ENCODE results near the gene ANXA10. TPM values are rescaled to one million over a fixed set of nuclear protein-coding genes. Genes with fewer than 3 reads are reported as not detected.

ANXA10 gene
- polyA plus RNA-seq, 1 donor (not counting 4 experiments of a cell fraction or from before 2014, with no cell fraction given), result not detected

GRCh38 chr4:168071304-168071703, 21.0 kb upstream of the ANXA10 start:
- H3K9me3 ChIP-seq (ENCODE audit: control insufficient read depth, low read depth, low read length), result no peaks in the 10 kb centered on the region
- no peaks in the 10 kb centered on the region for H3K9me1 ChIP-seq (ENCODE audit: control insufficient read depth, extremely low read depth, insufficient read depth, low read length)
- H3K9ac ChIP-seq (ENCODE audit: control insufficient read depth, extremely low read depth, insufficient read depth, low read length), result no peak overlapping the region
- dilution Hi-C loops (cut with MboI; ENCODE audit: extremely low pct_ligation_motif_present, low sequenced_read_pairs), result no loop called here
- FAIRE-seq (no peak), DNase-seq (ENCODE audit: low read depth, low spot score) (no peak)
- H3K27me3 ChIP-seq (ENCODE audit: control insufficient read depth, extremely low read depth, insufficient read depth, low read length), result no peaks in the 10 kb centered on the region
- no peak overlapping the region for H3K4me3 ChIP-seq (ENCODE audit: control insufficient read depth in 2 of 3, extremely low read depth in 1 of 3, insufficient read depth in 2 of 3, low read depth in 1 of 3, low read length in 3 of 3)
- H3K4me2 ChIP-seq (ENCODE audit: control insufficient read depth, extremely low read depth, insufficient read depth, low read depth, low read length), result no peak overlapping the region
- H3K79me2 ChIP-seq (ENCODE audit: control insufficient read depth, insufficient read depth, low read length), result no peaks in the 10 kb centered on the region
- H3K36me3 ChIP-seq (ENCODE audit: control insufficient read depth in 2 of 2, extremely low read depth in 1 of 2, insufficient read depth in 2 of 2, low read length in 2 of 2), result no peaks in the 10 kb centered on the region
- H3K27ac ChIP-seq (ENCODE audit: control insufficient read depth, insufficient read depth, low read length), result no peak overlapping the region
- H3K4me1 ChIP-seq (ENCODE audit: control insufficient read depth, extremely low read depth, insufficient read depth, low read length), result no peaks in the 10 kb centered on the region
- no peaks in the 10 kb centered on the region for H4K20me1 ChIP-seq (ENCODE audit: control insufficient read depth, extremely low read depth, insufficient read depth, low read length)
- no peak overlapping the region for H2AFZ ChIP-seq (ENCODE audit: control insufficient read depth, low read length)
- TF ChIP-seq, protein P1, sequence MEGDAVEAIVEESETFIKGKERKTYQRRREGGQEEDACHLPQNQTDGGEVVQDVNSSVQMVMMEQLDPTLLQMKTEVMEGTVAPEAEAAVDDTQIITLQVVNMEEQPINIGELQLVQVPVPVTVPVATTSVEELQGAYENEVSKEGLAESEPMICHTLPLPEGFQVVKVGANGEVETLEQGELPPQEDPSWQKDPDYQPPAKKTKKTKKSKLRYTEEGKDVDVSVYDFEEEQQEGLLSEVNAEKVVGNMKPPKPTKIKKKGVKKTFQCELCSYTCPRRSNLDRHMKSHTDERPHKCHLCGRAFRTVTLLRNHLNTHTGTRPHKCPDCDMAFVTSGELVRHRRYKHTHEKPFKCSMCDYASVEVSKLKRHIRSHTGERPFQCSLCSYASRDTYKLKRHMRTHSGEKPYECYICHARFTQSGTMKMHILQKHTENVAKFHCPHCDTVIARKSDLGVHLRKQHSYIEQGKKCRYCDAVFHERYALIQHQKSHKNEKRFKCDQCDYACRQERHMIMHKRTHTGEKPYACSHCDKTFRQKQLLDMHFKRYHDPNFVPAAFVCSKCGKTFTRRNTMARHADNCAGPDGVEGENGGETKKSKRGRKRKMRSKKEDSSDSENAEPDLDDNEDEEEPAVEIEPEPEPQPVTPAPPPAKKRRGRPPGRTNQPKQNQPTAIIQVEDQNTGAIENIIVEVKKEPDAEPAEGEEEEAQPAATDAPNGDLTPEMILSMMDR (optimal IDR thresholded peaks at IDR 0.05 in 1 of 3, IDR thresholded peaks at IDR 0.05 in 1 of 3, conservative IDR thresholded peaks at IDR 0.05 in 1 of 3; ENCODE audit: extremely low read depth in 1 of 3, insufficient read depth in 2 of 3, low read length in 3 of 3), result no peak
- TF ChIP-seq EZH2 (IDR thresholded peaks at IDR 0.05; ENCODE audit: low read length), result no peak

- no peaks in the 10 kb centered on the region for H4K20me1 ChIP-seq (ENCODE audit: control insufficient read depth, extremely low read depth, insufficient read depth, low read length)
- no peak overlapping the region for H3K27ac ChIP-seq (ENCODE audit: control insufficient read depth, insufficient read depth, low read length)
- H3K27me3 ChIP-seq (ENCODE audit: control insufficient read depth, extremely low read depth, insufficient read depth, low read length), result no peaks in the 10 kb centered on the region
- H3K4me2 ChIP-seq (ENCODE audit: control insufficient read depth, extremely low read depth, insufficient read depth, low read depth, low read length), result no peak overlapping the region
- TF ChIP-seq EZH2 (IDR thresholded peaks at IDR 0.05; ENCODE audit: low read length), result no peak
- TF ChIP-seq, protein P1 (optimal IDR thresholded peaks at IDR 0.05 in 1 of 3, IDR thresholded peaks at IDR 0.05 in 1 of 3, conservative IDR thresholded peaks at IDR 0.05 in 1 of 3; ENCODE audit: extremely low read depth in 1 of 3, insufficient read depth in 2 of 3, low read length in 3 of 3), result no peak
- FAIRE-seq (no peak), DNase-seq (ENCODE audit: low read depth, low spot score) (no peak)
- H3K9ac ChIP-seq (ENCODE audit: control insufficient read depth, extremely low read depth, insufficient read depth, low read length), result no peak overlapping the region
- no peaks in the 10 kb centered on the region for H3K9me3 ChIP-seq (ENCODE audit: control insufficient read depth, low read depth, low read length)
- no peaks in the 10 kb centered on the region for H3K79me2 ChIP-seq (ENCODE audit: control insufficient read depth, insufficient read depth, low read length)
- no peaks in the 10 kb centered on the region for H3K4me1 ChIP-seq (ENCODE audit: control insufficient read depth, extremely low read depth, insufficient read depth, low read length)
- H3K9me1 ChIP-seq (ENCODE audit: control insufficient read depth, extremely low read depth, insufficient read depth, low read length), result no peaks in the 10 kb centered on the region
- H3K4me3 ChIP-seq (ENCODE audit: control insufficient read depth in 2 of 3, extremely low read depth in 1 of 3, insufficient read depth in 2 of 3, low read depth in 1 of 3, low read length in 3 of 3), result no peak overlapping the region
- no peaks in the 10 kb centered on the region for H3K36me3 ChIP-seq (ENCODE audit: control insufficient read depth in 2 of 2, extremely low read depth in 1 of 2, insufficient read depth in 2 of 2, low read length in 2 of 2)
- no peak overlapping the region for H2AFZ ChIP-seq (ENCODE audit: control insufficient read depth, low read length)
- dilution Hi-C loops (cut with MboI; ENCODE audit: extremely low pct_ligation_motif_present, low sequenced_read_pairs), result no loop called here
Measured at GRCh38 chr4:168074861-168075260, 17.5 kb upstream of the ANXA10 start.
